ENCODE results near the gene TXNDC2.
"Not testable (repeated sequence)": the region's sequence is repeated elsewhere in the genome, so short reads cannot be mapped to it uniquely, and the experiment has no call there.

TXNDC2 gene

DNA sequence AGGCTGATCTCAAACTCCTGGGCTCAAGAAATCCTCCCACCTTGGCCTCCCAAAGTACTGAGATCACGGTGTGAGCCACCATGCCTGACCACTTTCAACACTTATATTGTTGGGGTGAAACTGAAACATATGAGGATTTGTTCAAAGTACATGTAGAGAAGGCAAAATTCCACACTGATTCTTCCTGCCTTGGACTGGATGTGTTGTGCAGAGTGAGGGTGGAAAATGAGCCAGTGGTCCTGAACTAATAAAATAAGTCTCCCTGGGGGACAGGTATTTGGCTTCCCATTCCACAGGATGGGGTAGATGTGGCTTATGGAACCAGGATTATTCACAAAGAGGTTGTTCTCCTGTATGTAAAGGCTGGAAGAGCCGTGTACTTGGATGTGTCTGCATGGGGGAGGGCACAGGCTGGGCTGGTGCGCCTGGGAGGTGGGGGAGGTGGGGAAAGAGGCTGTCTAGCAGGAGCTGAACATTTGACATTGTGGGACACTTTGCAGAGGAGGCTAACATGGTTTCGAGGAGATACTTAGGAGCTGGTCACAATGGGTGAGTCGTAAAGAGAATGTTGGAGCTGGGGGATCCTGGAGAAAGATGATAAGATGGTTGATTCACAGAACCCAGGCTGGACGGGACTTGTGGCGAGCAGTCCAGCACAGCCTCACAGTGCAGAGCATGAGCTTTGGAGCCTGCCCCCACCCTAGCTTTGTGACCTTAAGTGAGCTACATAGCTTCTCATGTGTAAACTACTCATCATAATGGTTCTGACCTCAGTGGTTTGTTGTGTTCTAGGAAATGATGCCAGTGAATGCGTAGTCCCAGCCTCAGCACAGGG lies at the start of gene TXNDC2:
Gene TXNDC2, plus strand, starts transcription at position 804 of the 835 bp plus-strand sequence. CDS start 708 bp downstream, outside the sequence.
- no peak for DNase-seq

DNA sequence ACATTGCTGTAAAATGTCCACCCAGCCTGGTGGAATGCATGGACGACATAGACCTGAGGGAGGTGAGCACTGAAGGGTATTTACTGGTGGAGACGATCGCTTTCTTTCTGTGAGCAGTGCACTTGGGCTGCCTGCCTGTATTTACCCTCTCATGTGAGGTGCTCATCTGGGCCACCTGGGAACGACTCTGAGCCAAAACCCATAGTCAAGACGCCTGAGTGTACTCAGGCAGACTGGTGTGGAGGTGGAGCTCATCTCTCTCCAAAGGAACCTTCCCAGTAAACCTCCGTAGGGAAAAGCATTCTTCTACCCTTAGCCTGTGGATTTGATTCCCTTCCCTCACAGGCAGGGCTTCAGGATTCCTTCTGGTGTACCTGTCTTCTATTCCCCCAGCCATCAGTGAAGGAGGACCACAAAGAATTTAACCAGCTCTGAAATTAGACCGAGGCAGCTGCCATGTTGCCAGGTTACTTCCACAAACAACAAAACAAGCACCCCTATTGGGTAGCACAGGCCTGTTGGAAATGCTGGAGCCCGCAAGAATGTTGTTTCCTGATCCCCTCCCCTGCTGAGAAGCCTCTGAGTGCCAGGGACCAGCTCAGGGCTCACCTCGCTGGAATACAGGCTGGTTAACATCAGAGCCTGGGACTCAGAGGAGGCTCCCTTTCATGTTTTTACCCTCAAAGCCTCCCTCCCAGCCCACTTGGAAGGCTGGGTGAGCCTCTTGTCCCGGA lies 47.5 kb upstream of the TXNDC2 start:
- DNase-seq: no peak

DNA sequence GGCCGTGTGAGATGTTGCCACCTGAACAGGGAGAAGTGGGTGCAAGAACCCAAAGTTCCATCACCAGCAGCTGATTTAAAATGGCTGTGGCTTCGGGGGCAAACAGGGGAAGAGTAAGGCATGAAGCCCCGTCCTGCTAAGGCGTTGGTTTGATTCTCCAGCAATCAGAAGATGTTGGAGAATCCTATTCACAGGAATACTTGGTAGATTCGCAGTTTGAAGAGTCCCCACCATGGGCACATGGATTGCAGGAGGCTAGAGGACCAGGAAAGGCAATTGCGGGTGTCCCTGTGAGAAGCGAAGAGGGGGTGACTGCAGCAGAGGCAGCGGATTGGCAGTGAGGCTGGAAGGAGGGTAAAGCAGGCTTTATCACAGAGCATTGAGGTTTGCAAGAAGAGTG lies 46.6 kb upstream of the TXNDC2 start:
- DNase-seq: no peak

DNA sequence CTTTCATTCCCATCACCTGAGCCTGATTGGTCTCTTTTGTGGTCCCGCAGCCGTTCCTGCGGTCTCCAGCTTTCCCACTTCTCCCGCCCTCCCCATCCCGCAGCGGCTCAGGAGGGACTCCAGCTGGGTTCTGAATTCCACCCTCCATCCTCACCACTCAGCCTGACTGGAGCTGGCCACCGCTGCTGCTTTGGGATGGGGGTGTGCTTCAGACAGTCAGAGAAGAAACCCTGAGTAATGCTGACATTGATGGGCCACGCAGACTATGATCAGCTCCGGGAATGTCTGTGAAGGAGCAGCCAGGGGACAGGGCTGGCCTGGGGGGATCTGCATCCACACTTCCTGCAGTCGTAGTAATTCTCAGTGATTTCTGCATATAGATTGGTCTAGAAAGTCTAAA lies 45.9 kb upstream of the TXNDC2 start:
- DNase-seq: no peak

DNA sequence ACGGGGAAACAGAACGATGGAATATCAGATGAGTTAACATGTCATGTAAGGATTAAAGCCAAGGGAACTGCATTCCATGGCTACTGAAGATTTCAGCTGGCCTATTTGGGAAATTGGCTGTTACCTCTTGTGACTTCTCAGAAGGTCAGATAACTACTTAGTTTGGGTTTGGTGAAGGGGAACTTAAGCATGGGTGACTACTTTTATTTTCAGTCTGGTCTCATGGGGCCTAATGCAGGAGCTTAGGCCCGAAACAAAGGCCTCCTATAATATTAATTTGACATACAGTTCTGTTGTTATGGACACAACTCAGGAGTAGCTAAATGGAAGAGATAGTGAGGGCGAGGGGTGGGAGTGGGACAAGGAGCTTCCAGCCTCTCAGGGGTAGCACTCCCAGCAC lies 44.0 kb upstream of the TXNDC2 start:
- no peak for DNase-seq

DNA sequence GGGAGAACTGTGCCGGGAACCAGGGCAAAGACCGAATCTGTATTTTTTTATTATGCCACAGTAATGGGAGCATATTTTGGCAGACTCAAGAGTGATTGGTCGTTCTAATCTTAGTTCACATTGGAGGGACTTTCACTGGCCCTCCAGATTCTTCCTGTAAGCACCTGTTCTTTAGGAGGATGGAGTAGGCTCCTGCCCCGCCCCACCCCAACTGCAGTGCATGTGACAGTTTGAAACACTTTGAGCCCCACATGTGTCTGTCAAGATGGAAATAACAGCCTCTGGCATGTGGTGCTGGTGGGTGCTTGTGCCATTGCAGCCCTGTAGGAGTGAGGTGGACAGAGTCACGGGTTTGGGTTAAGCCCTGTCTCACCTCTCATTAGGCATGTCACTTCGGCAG lies 43.3 kb upstream of the TXNDC2 start:
- DNase-seq: no peak

DNA sequence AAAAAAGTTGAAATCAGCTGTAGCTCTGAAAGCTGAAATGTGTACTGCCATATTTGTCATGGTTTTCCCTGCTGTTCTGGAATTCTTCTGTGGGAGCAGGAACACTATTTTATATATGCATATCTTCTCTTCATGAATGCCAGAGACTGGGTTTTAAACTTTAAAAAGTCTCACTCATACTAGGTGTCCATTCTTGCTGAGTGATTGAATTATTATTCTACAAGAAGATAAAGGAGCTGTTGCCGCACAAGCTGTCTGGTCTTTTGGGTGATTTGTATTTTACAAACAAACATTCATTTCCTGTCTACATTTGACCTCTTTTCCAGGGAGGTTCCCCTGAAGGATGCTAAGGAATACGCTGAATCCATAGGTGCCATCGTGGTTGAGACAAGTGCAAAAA lies 40.5 kb upstream of the TXNDC2 start:
- no peak for DNase-seq

DNA sequence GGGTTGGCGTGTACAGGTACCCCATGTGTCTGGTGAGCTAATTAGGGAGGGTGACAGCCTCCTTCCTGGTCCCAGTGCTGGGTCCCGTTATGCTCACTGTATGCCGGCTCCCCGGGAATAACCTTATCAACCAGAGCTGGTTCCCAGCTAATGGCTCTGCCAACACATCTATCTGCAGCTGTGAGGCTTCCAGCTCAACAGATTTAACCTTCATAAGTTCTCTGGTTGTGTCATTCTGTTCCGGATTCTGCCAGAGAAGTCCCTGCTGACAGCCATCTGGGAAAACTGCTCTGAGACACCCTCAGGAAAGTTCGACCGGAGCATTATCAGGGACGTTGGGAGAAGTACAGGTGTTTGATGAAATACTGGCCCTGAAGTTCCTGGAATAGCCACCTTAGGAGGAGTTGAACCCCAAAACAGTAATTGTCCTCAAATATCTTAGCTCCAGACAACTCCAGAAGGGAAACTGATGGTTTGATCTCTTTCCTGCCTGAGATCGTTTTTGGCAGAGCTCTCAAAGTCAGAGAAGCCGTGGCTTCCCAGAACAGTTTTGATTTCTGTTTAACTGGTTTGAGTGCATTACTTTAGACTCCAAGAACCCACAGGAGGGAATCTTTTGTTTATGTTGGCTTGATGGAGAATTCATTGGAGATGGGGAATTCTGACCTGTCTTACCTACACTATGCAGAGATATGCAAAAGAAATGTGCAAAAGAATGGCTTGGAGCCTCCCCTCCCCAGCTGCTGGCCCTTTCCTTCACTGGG lies 39.4 kb upstream of the TXNDC2 start:
- DNase-seq: no peak

DNA sequence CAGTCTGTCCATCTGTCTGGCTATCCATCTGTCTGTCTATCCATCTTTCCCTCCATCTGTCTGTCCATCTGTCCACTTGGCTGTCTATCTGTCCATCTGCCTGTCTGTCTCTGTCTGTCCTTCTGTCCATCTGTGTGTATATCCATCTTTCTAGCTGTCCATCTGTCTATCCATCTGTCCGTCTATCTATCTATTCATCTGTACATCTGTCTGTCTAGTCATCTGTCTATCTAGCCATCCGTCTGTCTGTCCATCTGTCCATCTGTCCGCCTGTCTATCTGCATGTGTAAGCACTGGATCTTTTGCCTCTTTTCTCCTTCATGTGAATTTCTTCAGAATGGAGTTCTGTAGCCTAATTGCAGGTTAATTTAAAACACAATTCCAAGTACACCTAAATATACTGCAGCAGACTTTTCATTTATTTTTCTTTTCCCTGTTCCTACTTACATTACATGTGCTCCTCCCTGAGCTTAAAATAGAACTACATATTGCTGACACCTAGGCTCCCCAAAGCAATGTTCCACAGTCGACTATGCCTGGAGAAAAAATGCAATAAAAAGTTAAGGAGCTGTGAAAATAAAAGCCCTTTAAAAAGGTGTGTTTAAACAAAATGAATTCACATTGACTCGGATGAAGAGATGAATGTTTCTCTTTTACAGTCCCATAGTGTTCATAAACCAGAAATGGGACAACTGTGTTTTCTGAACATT lies 37.4 kb upstream of the TXNDC2 start:
- no peak for DNase-seq

DNA sequence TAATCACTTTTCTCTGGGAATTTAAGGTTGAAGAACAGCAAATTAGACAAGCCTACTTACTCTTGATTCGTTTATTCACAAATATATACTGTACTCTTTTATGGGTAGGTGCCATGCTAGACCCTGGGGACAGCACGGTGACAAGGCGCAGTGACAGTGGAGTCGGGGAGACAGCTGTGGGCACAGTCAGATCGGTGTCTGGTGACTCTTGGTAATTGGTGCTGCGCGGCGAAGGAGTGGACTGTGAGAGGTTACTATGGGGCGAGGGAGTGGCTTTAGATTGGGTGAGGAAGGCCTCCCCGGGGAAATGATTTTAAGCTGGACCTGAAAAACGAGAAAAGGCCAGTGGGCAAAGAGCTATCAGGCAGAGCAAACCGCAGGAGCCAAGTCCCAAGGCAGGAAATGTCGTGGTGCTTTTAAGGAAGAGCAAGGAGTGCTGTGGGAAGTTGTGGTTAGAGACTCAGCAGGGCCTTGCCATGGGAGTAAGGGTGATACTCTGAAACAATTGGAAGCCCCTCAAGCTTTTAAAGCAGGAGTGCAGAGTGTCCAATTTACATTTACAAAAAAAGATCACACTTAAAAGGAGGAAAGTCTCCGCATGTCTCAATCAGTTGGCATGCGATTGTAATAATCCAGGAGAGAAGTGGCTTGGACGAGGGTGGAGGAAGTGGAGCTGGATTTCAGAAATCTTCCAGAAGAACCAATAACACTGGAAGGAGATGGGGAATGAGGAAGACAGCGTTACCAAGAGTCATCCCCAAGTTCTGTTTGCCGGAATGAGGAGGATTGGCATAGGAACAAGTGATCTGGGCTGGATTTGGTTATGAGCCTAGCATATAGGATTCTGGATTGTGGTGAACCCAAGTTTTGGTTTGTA lies 36.1 kb upstream of the TXNDC2 start:
- DNase-seq: no peak

DNA sequence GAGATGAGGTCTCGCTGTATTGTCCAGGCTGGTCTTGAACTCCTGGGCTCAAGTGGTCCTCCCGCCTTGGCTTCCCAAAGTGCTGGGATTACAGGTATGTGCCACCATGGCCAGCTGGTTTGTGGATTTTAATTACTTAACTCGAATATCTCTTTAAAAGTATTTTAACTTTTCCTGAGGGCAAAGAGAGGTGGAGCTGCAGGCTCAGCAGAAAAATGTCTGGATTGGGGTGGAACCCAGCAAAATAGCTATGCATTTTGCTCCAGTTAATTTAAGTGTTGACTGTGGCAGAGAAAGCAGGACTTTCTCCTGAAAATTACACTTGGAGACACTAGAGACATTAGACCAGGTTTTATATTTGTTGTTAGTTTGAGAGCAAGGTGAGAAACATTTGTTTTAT lies 35.5 kb upstream of the TXNDC2 start:
- no peak for DNase-seq

DNA sequence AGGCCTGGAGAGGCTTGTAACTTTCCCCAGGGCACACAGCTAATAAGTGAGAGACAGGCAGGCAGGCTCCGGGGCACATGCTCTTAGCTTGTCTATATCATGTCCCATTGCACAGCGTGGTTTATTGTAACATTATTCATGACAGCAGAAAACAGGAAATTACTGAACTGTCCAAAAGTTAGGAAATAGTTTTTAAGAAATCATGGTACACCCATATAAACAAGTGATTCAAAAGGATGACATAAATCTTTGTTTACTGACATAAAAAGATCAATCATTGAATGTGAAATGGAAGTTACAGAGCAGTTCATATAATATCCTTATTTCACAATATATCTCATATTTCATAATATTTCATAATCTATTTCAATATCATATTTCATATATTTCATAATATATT lies 34.3 kb upstream of the TXNDC2 start:
- no peak for DNase-seq

DNA sequence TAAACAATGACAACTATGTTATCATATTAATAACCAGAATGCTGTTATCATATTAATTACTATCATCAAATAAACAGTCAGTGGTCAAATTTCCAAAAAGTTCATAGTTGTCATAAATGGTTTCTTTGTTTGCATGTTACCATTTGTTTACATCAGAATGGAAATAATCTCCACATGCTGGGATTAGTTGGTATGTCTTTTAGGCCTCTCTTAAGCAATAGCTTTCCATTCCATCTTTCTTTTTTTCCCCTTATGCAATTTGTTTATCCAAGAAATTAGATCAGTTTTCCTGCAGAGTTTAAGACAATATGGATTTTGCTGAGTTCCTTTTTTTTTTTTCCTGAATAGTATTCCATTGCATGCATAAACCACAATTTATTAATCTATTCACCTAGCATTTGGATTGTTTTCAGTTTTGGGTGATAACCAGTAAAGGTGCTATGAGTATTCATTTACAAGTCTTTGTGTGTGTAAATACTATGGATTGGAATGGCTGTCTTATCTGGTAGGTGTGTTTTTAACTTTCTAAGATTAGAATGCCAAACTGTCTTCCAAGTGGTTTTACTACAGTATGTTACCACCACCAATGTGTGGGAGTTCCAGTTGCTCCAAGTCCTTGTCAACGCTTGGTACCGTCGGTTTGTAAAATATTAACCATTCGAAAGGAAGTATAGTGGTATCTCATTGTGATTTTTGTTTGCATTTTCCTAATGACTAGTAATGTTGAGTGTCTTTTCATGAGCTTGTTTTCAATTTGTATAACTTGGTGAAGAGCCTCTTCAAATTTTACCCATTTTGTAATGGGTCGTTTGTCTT lies 33.3 kb upstream of the TXNDC2 start:
- DNase-seq: no peak

DNA sequence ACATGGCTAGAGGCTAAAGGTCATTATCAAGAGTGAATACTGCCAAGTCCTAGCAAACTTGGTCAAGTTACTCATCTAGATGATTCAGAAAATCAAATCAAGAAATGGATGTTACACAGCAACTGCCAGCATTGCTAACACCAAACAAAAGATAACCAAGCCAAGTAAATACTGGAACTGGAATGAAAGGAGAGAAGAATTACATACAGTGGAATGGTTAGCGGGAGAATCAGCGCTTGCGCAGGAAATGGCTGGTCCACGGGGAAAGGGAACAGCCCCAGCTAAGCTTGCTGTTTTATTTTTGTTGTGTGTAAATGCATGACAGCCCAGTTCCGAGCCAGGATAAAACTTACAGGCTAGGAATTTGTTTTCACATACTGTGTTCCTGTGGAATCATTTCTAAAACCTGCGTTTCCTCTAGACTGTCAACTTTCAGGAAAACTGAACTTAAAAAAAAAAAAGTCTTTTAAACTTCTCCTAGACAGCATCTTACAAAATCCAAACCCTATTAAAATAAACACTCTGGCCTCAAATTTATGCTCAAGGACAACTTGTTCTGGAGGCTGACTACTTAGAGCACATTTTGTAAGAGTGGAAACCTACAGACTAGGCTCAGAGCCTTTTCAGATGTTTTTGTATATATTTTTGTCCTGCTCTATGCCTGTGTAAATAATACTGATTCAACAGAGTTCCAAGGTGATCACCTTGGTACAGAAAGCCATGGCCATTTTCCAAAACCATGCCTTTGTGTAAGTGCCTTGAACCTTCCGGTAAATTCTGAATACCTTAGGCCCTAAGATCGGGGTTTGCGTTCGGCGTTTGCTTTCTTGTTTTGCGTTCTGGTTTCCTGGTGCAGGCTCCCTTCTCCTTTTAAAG lies 30.7 kb upstream of the TXNDC2 start:
- no peak for DNase-seq

DNA sequence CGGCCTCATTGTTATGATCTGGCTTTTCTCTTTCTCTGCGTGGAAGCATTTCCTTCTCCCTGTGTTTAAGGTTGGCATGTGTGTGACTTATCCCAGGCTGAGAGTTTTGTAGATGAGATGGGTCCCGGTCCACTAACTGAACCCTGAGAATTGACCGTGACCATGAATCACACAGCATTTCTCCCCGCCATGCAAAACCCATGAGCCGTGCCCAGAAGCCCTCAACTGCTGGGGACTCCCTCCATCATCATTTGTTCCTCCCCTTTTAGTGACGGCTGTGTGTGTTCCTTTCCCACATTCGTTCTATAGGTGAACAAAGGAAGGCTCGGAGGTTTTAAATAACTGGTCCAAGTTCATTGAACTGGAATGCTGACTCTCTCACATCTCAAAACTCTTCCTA lies 30.1 kb upstream of the TXNDC2 start:
- no peak for DNase-seq

DNA sequence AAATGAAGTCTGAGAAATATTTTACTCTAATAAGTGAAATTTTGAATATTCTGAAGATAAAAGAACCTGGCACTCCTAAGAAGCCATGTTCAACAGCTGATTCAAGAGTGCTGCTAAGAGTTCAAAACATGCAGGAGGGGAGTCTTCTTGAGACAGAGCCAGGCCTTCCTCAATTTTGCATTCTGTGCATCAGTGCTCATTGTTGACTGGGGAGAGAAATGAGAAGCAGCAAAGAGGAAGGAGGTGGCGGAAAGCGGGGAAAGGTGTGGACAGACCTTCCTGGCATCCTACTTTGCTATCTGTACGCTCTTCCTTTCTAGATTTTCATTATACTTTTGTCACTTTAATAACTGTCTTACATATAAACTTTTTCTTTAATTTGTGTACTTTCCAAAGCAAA lies 29.7 kb upstream of the TXNDC2 start:
- DNase-seq: no peak

DNA sequence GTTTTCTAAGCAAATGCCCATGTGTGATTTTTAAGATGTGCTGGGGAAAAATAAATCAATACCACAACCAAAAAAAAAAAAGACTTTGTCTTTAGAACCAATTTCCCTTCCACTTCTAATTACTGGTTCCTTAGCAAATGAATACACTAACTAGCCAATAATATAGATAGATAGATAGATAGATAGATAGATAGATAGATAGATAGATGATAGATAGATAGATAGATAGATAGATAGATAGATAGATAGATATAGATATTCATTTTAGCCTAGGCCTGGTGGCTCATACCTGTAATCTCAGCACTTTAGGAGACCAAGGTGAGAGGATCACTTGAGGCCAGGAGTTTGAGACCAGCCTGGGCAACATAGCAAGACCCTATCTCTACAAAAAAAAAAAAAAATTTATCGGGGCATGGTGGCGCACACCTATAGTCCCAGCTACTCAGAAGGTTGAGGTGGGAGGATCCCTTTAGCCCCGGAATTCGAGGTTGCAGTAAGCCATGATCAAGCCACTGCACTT lies 28.2 kb upstream of the TXNDC2 start:
- not testable (repeated sequence) for DNase-seq

DNA sequence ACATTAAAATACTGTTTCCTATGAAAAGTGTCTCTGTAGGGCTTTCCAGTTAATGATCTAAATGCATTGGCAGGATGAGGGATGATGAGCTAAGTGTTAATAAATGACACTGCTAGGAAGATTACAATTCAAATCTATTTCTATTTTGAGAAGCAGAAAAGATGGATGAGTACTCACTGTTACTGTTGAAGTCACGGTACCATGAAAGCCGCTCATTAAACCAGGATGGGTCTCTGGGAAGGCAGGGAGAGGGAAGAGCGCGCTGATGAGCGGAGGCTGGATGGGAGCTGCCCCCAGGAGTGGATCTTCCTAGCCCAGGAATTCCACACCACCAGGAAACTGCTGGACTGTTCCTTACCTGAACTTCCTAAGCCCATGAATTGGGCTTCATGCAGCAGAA lies 27.1 kb upstream of the TXNDC2 start:
- DNase-seq: no peak

DNA sequence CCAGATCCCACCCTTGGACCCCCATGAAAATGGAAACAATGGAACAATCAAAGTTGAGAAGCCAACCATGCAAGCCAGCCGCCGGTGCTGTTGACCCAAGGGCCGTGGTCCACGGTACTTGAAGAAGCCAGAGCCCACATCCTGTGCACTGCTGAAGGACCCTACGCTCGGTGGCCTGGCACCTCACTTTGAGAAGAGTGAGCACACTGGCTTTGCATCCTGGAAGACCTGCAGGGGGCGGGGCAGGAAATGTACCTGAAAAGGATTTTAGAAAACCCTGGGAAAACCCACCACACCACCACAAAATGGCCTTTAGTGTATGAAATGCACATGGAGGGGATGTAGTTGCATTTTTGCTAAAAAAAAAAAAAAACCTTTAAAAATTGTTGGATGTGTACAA lies 26.5 kb upstream of the TXNDC2 start:
- DNase-seq: no peak

DNA sequence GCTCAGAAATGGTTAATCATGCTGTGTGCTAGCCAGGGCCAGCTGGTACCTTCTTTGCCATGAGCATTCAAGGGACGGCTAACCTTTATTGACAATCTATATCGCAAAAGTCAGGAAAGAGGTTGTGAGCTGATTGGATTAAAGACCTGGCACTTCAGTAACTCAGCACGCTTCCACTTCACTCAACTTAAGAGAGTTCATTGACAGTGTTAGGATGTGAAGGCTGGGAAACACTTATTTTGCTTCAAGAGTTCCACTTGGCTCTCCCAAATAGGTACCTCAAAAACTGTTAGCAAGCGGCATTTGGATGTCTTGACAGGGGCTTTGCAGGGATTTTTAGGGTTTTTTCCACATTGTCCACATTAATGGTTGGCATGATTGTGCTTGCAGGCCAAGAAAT lies 25.1 kb upstream of the TXNDC2 start:
- DNase-seq: no peak

All from SHP77 (cell line).